ENCODE measurements around the gene PHTF2.

The PHTF2 gene

DNA sequence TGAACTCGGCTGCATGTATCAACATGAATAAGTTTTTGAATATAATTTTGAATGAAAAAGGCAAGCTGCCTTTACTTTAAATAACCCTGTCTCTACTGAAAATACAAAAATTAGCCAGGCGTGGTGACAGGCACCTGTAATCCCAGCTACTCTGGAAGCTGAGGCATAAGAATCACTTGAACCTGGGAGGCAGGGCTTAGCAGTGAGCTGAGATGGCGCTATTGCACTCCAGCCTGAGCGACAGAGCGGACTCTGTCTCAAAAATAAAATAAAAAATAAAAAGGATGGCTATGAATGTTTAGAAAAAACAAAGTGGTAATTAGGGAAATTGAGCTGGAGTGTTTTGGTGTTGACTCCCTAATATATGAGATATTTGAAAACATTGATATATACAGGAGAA, 133.3 kb downstream of the PHTF2 start:
- DNase-seq (ENCODE audit: low read depth): no peak
- TF ChIP-seq, protein P1, sequence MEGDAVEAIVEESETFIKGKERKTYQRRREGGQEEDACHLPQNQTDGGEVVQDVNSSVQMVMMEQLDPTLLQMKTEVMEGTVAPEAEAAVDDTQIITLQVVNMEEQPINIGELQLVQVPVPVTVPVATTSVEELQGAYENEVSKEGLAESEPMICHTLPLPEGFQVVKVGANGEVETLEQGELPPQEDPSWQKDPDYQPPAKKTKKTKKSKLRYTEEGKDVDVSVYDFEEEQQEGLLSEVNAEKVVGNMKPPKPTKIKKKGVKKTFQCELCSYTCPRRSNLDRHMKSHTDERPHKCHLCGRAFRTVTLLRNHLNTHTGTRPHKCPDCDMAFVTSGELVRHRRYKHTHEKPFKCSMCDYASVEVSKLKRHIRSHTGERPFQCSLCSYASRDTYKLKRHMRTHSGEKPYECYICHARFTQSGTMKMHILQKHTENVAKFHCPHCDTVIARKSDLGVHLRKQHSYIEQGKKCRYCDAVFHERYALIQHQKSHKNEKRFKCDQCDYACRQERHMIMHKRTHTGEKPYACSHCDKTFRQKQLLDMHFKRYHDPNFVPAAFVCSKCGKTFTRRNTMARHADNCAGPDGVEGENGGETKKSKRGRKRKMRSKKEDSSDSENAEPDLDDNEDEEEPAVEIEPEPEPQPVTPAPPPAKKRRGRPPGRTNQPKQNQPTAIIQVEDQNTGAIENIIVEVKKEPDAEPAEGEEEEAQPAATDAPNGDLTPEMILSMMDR (IDR thresholded peaks at IDR 0.05; ENCODE audit: control insufficient read depth, extremely low read depth, insufficient read depth): no peak
- H3K4me3 ChIP-seq (ENCODE audit: low read depth, low read length): no peak overlapping the region

DNA sequence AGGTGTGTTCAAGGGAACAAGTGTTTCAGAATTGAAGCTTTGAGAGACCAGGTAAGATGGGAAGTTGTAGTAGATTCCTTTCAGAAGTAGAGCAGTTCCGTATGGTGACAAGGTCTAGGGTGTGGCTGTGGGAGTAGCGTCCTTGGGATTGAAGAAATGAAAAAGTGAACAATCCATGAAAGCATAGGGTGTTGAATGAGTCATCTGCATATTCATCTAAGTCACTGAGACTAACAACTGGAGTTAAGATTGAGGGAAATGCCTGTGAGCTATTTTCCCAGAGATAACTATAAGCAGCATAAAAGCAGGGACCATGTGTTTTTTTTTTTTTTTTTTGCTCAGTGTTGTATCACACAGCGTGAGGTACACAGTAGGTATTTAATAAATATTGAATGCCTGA, 134.8 kb downstream of the PHTF2 start:
- TF ChIP-seq, protein P1 (IDR thresholded peaks at IDR 0.05; ENCODE audit: control insufficient read depth, extremely low read depth, insufficient read depth): no peak
- DNase-seq (ENCODE audit: low read depth): no peak
- H3K4me3 ChIP-seq (ENCODE audit: low read depth, low read length): no peak overlapping the region

DNA sequence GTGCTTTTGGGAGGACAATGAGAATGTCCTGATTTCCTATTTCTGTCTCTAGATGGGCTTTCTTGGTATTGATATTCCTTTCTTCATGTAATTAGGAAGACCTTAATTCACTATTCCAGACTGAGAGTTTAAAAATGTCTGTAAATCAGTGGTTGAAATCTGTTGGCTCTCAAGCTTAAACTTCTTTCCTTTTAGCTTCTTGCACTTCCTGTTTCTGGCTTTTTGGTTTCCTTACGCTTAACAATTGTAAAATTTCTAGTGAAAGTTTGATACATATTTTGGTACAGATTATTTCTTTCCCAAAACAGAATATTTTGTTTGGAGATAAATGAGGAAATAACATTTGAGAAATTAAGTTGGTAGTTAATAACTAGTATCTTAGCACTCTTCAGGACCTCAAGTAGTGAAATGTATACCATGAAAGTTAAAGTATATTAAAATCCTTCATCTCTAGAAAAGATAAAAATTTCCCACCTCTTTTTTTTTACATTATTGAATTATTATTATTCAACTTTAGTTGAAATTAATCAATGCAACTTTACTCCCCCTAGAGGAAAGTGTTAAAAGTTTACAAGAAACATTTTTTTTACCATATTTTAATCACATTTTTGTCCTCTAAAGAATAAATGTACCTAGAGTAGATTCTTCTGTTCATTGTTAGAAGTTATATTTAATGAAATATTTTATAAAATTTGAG, 137.2 kb downstream of the PHTF2 start:
- DNase-seq (ENCODE audit: low read depth): no peak
- H3K4me3 ChIP-seq (ENCODE audit: low read depth, low read length): no peak overlapping the region
- TF ChIP-seq, protein P1 (IDR thresholded peaks at IDR 0.05; ENCODE audit: control insufficient read depth, extremely low read depth, insufficient read depth): no peak

DNA sequence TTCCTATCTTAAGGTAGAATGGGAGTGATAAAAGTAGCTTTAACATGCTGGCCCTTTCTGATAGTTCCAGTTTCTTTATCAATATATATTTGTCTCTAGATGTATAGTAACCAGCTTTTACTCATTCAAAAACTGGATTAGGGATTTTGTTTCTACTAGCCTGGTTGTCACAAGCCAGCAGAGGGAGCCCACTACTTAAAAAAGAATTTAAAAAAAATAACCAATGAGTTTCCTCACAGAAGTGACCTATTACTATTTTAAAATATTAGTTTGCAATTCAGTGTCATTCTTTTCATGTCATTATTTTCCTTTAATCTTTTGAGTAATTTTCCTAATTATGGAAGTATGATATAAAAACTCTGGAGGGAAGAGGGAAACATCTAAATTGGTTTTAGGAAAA, 142.1 kb downstream of the PHTF2 start:
- peak; percentile 7 for DNase-seq (ENCODE audit: low read depth)

DNA sequence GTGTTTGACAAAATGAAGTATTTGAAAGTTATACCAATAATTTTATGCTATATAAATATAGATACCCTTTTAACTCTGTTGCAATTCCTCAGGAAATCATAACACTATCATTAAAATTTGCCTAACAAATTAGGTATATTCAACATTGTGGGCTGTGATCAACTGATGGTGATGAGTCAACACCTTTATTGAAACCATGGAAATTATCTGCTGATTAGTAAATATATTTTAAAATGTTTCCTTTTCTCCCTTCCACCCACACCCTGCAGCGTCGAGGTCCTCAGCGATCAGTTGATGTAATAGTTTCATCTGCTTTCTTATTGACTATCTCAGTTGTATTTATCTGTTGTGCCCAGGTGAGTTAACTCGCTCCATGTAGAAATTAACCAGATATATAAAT, 143.9 kb downstream of the PHTF2 start:
- no peak overlapping the region for H3K4me3 ChIP-seq (ENCODE audit: low read depth, low read length)
- DNase-seq (ENCODE audit: low read depth): no peak
- TF ChIP-seq, protein P1 (IDR thresholded peaks at IDR 0.05; ENCODE audit: control insufficient read depth, extremely low read depth, insufficient read depth): no peak

More for the DNA sequence above, 142.1 kb downstream of the PHTF2 start:
- TF ChIP-seq, protein P1 (IDR thresholded peaks at IDR 0.05; ENCODE audit: control insufficient read depth, extremely low read depth, insufficient read depth): peak; percentile 63
- no peak overlapping the region for H3K4me3 ChIP-seq (ENCODE audit: low read depth, low read length)

DNA sequence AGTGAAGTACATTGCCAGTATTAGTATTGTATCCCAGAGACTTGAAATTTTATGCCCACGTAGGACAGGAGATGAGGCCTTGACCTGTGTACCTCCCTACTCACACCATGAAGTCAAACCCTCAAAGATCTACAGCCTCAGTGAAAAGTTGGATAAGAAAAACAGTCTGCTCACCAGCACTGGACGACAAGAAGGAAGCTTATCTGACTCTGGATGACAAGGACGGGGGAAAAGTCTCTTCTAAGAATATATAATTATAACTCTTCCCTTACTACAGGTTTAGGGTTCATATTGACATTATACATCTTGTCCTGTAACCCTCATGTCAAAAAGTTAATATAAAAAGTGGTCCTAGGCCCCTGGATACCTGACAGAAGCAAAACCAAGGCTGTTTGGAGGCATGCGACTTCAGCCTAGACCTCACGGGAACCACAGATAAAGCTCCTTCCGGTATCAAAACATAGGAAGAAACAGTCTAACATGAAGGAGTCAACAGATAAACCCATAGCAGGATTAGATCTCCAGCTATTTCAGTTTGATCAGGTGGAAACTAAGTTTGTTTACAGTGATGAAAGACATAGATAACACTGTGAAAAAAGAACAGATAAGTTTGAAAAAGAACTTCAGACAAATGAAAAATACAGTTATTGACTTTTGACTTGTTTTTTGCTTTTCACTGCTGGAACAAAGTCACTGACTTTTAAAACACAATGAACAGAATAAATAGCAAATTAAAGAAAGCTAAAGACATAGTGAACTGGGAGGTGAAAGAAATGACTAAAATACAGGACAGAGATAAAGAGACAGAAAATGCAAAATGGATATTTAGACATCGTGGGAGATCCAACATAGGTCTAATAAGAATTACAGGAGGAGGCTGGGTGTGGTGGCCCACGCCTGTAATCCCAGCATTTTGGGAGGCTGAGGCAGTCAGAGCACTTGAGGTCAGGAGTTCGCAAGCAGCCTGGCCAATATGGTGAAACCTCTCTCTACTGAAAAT, 145.9 kb downstream of the PHTF2 start:
- no peak for DNase-seq (ENCODE audit: low read depth)
- H3K4me3 ChIP-seq (ENCODE audit: low read depth, low read length): no peak overlapping the region
- TF ChIP-seq, protein P1 (IDR thresholded peaks at IDR 0.05; ENCODE audit: control insufficient read depth, extremely low read depth, insufficient read depth): no peak

Data from LNCaP clone FGC (cell line).